ENCODE results near the gene MGAT5.

GRCh38 chr2:134348760-134349159, 94.9 kb downstream of the MGAT5 start:
- TF ChIP-seq CTCF (IDR thresholded peaks at IDR 0.05), result no peak
- no peak for TF ChIP-seq EZH2phosphoT487 (IDR thresholded peaks at IDR 0.05)
